HG03571 (cell line): Measurements from ENCODE around the gene DDX11.
"Not testable (repeated sequence)": the region's sequence is repeated elsewhere in the genome, so short reads cannot be mapped to it uniquely, and the experiment has no call there.

Experiments
- ATAC-seq: cut with Tn5 transposase; IDR thresholded peaks from one replicate; pipeline ENCODE4 v1.9.1; 2021; ENCODE audit not compliant: unreplicated experiment

DDX11 gene

GRCh38 chr12:31098363-31098762, 24.7 kb downstream of the DDX11 start:
- not testable (repeated sequence) for ATAC-seq

GRCh38 chr12:31098771-31099170, 25.1 kb downstream of the DDX11 start:
- not testable (repeated sequence) for ATAC-seq

GRCh38 chr12:31099434-31099833, 25.8 kb downstream of the DDX11 start:
- ATAC-seq = not testable (repeated sequence)

- peak; percentile 76 for ATAC-seq
These were observed 27.0 kb downstream of the DDX11 start for GRCh38 chr12:31100503-31101208.

GRCh38 chr12:31102125-31102524, 28.5 kb downstream of the DDX11 start:
- not testable (repeated sequence) for ATAC-seq

GRCh38 chr12:31102596-31102995, 28.9 kb downstream of the DDX11 start:
- ATAC-seq = not testable (repeated sequence)

GRCh38 chr12:31103561-31103975, 29.9 kb downstream of the DDX11 start:
- not testable (repeated sequence) for ATAC-seq

- not testable (repeated sequence) for ATAC-seq
These were observed 30.6 kb downstream of the DDX11 start for GRCh38 chr12:31104220-31104619.

- not testable (repeated sequence) for ATAC-seq
These were observed 31.1 kb downstream of the DDX11 start for GRCh38 chr12:31104773-31105172.

- ATAC-seq = no peak
These were observed 32.0 kb downstream of the DDX11 start for GRCh38 chr12:31105668-31106067.

- ATAC-seq = no peak
These were observed 32.6 kb downstream of the DDX11 start for GRCh38 chr12:31106101-31106803.

GRCh38 chr12:31109773-31110172, 36.1 kb downstream of the DDX11 start:
- ATAC-seq = not testable (repeated sequence)

- not testable (repeated sequence) for ATAC-seq
These were observed 36.6 kb downstream of the DDX11 start for GRCh38 chr12:31110263-31110662.

GRCh38 chr12:31115092-31115601, 41.5 kb downstream of the DDX11 start:
- not testable (repeated sequence) for ATAC-seq

GRCh38 chr12:31116846-31117202, 43.2 kb downstream of the DDX11 start:
- not testable (repeated sequence) for ATAC-seq

GRCh38 chr12:31117203-31118011, 43.7 kb downstream of the DDX11 start:
- ATAC-seq = no peak

GRCh38 chr12:31118347-31119191, 44.9 kb downstream of the DDX11 start:
- no peak for ATAC-seq

- no peak for ATAC-seq
These were observed 45.6 kb downstream of the DDX11 start for GRCh38 chr12:31119192-31119802.

GRCh38 chr12:31119803-31120211, 46.1 kb downstream of the DDX11 start:
- ATAC-seq = no peak
